ENCODE results near the gene NEGR1. TPM values are rescaled to one million over a fixed set of nuclear protein-coding genes. Genes with fewer than 3 reads are reported as not detected.

Gene NEGR1
- total and polyA plus RNA-seq, 11 donors, result 1.7 to 11.3 (median 6.8) TPM

- H3K9me3 ChIP-seq, result no peaks in the 10 kb centered on the region
- H3K27ac ChIP-seq, result no peak overlapping the region
- WGBS, 4 donors, result 85 to 98% (median 92%) methylated on average over 1 of the region's 1 CpG
- no peaks in the 10 kb centered on the region for H3K36me3 ChIP-seq
- no peaks in the 10 kb centered on the region for H3K27me3 ChIP-seq
- peak in 2 of 4 donors; percentile 52 to 67 for ATAC-seq
- H3K4me1 ChIP-seq, result no peaks in the 10 kb centered on the region
- TF ChIP-seq POLR2A (IDR thresholded peaks at IDR 0.05) (no peak), CTCF (IDR thresholded peaks at IDR 0.05) (peak in 11 of 12 donors; percentile 22 to 72 (median 57))
- intact Hi-C loops (cut with DNase I), result loop anchor here in 9 of 10 donors (5.0 to 10.0 kb wide), 4 partner anchors 324 to 427 kb away; no protein-coding TSS in a partner anchor
- peak in 3 of 5 donors; percentile 11 to 40 (median 20) for DNase-seq
- no peak overlapping the region for H3K4me3 ChIP-seq
Observed at GRCh38 chr1:71521655-71522264, 760.6 kb downstream of the NEGR1 start.

- DNase-seq (no peak), ATAC-seq (no peak)
- no peaks in the 10 kb centered on the region for H3K27me3 ChIP-seq
- no peaks in the 10 kb centered on the region for H3K4me1 ChIP-seq
- no peak overlapping the region for H3K4me3 ChIP-seq
- no peak for TF ChIP-seq POLR2A (IDR thresholded peaks at IDR 0.05)
- TF ChIP-seq CTCF (IDR thresholded peaks at IDR 0.05), result no peak
- intact Hi-C loops (cut with DNase I), result no loop called here
- H3K27ac ChIP-seq, result no peak overlapping the region
- no peaks in the 10 kb centered on the region for H3K36me3 ChIP-seq
- H3K9me3 ChIP-seq, result peaks cover 0 to 13% (median 0%) of the 10 kb centered on the region in 12 donors
Observed at GRCh38 chr1:71511505-71511904, 770.8 kb downstream of the NEGR1 start.

- H3K9me3 ChIP-seq, result peaks cover 0 to 13% (median 0%) of the 10 kb centered on the region in 12 donors
- no peaks in the 10 kb centered on the region for H3K36me3 ChIP-seq
- TF ChIP-seq CTCF (IDR thresholded peaks at IDR 0.05) (no peak), POLR2A (IDR thresholded peaks at IDR 0.05) (no peak)
- 88 to 90% (median 88%) methylated on average over 1 of the region's 1 CpG for WGBS, 4 donors
- no peak overlapping the region for H3K4me3 ChIP-seq
- intact Hi-C loops (cut with DNase I), result no loop called here
- H3K27me3 ChIP-seq, result no peaks in the 10 kb centered on the region
- no peaks in the 10 kb centered on the region for H3K4me1 ChIP-seq
- no peak for DNase-seq
- H3K27ac ChIP-seq, result no peak overlapping the region
- ATAC-seq, result no peak
Observed at GRCh38 chr1:71510725-71511124, 771.6 kb downstream of the NEGR1 start.

GRCh38 chr1:71509051-71509595, 773.2 kb downstream of the NEGR1 start:
- DNase-seq, result no peak
- Histone ChIP-seq H3K27me3 (no peaks in the 10 kb centered on the region), H3K36me3 (no peaks in the 10 kb centered on the region), H3K27ac (no peak overlapping the region), H3K4me1 (no peaks in the 10 kb centered on the region), H3K4me3 (no peak overlapping the region), H3K9me3 (peaks cover 0 to 13% (median 0%) of the 10 kb centered on the region in 12 donors)
- ATAC-seq, result no peak
- intact Hi-C loops (cut with DNase I), result no loop called here
- no peak for TF ChIP-seq POLR2A (IDR thresholded peaks at IDR 0.05)
- TF ChIP-seq CTCF (IDR thresholded peaks at IDR 0.05), result no peak
- 78 to 85% (median 80%) methylated on average over 4 of the region's 4 CpGs for WGBS, 4 donors

All from heart left ventricle (tissue), 16 donors.